ENCODE measurements around the gene FARP2.

The FARP2 gene

GRCh38 chr2:241351640-241352031 is 4.4 kb upstream of the FARP2 start:
- in situ Hi-C loops (cut with MboI; ENCODE audit: low sequenced_read_pairs, unreplicated experiment) = no loop called here
- TF ChIP-seq CTCF (IDR thresholded peaks at IDR 0.05; ENCODE audit: borderline replicate concordance, control extremely low read depth, extremely low read depth, insufficient read depth, missing control alignments) = no peak

GRCh38 chr2:241352227-241352626 is 3.9 kb upstream of the FARP2 start:
- no peak for DNase-seq (ENCODE audit: low spot score)
- in situ Hi-C loops (cut with MboI; ENCODE audit: low sequenced_read_pairs, unreplicated experiment) = no loop called here
- TF ChIP-seq CTCF (IDR thresholded peaks at IDR 0.05; ENCODE audit: borderline replicate concordance, control extremely low read depth, extremely low read depth, insufficient read depth, missing control alignments) = no peak

More at GRCh38 chr2:241351640-241352031, 4.4 kb upstream of the FARP2 start:
- no peak for DNase-seq (ENCODE audit: low spot score)

DNA sequence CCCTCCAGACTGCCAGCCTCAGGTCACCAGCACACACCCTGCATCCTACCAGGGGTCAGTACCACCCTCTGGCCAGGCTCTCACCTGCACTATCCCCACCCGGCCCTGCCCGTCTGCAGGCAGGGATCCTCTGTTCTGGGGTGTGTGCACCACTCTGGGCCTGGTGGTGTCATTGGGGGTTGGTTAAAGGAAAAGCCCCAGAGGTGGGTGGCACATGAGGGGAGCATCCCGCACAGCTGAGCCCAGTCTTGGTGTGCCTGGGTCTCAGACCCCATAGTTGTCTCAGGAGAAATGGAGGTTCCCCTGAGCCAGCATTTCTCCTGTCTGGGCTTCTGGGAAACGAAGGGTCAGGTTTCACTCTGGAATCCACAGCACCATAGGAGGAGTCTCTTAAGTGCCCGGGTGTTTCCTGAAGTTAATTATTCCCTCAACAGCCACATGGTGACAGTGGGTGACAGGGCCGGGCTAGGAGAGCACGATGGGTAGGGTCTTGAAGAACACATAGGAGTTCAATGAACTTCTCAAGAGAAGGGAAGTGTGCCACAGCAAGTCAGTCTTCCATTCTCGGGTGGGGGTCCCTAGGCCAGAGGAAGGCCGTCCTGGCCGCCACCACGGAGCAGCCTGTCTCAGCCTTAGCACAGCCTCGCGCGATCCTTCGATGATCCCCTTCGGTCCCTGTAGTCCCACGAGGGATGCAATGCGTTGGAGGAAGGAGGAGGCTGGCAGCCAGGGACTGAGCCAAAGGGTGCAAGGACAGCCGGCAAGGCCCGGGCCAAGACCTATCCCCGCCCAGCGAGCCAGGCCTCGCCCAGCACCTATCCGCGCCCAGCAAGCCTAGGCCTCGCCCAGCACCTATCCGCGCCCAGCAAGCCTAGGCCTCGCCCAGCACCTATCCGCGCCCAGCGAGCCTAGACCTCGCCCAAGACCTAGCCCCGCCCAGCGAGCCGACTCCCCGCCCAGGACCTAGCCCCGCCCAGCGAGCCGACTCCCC is 1.1 kb upstream of the FARP2 start:
- peak; percentile 68 for DNase-seq (ENCODE audit: low spot score)
- in situ Hi-C loops (cut with MboI; ENCODE audit: low sequenced_read_pairs, unreplicated experiment) = no loop called here

DNA sequence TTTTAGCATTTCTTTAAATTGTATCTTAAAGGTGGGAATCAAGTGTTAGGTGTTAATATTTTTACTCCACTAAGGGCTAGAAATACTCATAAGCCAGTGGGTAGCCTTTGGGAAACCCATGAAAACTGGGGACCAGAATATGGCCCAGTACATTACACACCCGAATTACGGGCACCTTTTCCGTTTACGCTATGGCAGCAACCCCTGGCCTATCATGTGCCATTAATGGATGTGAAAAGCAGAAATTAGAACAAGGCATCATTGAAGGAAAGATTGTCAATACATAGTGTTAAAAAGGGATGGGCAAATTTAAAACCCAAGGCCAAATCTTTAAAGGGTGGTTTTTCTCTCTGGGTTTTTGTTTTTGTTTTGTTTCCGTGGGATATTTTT is 781 bp downstream of the FARP2 start:
- no peak for DNase-seq (ENCODE audit: low spot score)
- in situ Hi-C loops (cut with MboI; ENCODE audit: low sequenced_read_pairs, unreplicated experiment) = no loop called here
- TF ChIP-seq CTCF (IDR thresholded peaks at IDR 0.05; ENCODE audit: borderline replicate concordance, control extremely low read depth, extremely low read depth, insufficient read depth, missing control alignments) = no peak

More for the DNA sequence above, 1.1 kb upstream of the FARP2 start:
- no peak for TF ChIP-seq CTCF (IDR thresholded peaks at IDR 0.05; ENCODE audit: borderline replicate concordance, control extremely low read depth, extremely low read depth, insufficient read depth, missing control alignments)

- no peak for DNase-seq (ENCODE audit: low spot score)
- TF ChIP-seq CTCF (IDR thresholded peaks at IDR 0.05; ENCODE audit: borderline replicate concordance, control extremely low read depth, extremely low read depth, insufficient read depth, missing control alignments) = no peak
- in situ Hi-C loops (cut with MboI; ENCODE audit: low sequenced_read_pairs, unreplicated experiment) = no loop called here
These were observed 1.4 kb downstream of the FARP2 start for GRCh38 chr2:241357531-241357930.

DNA sequence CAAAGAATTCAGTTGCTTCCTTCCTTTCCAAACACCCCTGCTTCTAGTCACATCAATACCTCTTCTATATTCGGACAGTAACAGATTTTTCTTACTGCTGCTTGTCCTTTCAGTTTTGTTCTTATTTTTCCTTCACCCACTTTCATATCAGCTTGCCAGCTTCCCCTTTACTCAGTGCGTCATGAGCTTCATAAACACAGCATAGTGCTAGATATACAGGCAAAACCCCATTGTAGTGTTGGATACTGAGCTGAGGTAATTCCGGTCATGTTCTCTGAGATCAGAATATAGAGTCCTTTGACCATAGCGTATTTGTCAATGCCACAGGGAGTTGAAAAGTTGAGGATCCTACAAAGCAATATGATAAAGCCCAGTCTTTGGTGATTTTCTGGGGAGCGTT is 2.4 kb downstream of the FARP2 start:
- no peak for TF ChIP-seq CTCF (IDR thresholded peaks at IDR 0.05; ENCODE audit: borderline replicate concordance, control extremely low read depth, extremely low read depth, insufficient read depth, missing control alignments)
- in situ Hi-C loops (cut with MboI; ENCODE audit: low sequenced_read_pairs, unreplicated experiment) = no loop called here
- DNase-seq (ENCODE audit: low spot score) = peak; percentile 68
